A673 (cell line): ENCODE results near the gene VAPB. TPM values are rescaled to one million over a fixed set of nuclear protein-coding genes. Genes with fewer than 3 reads are reported as not detected.

ENCODE experiments used
- BruUV-seq: library from RNA; stranded (reverse); fragments of 400-500 nt; replicated peaks from 2 replicates; lab custom pipeline; 2021; lab: Mats Ljungman, UMichigan
- CTCF ChIA-PET: fragments of 300-600 bp; sonication (Branson Sonifier 250); formaldehyde crosslinking; loops from one replicate; lab custom pipeline; 2022; ENCODE audit warnings: antibody characterized with exemption; lab: Charles Lee
- POLR2A ChIA-PET: fragments of 300-600 bp; sonication (Branson Sonifier 250); formaldehyde crosslinking; loops from one replicate; lab custom pipeline; 2022; ENCODE audit warnings: antibody characterized with exemption; ENCODE audit not compliant: low non-redundant PET; lab: Charles Lee
- DNase-seq: peaks from one replicate; pipeline ENCODE4 v3.0.0-alpha.2; 2015; ENCODE audit warnings: low spot score
- H3K27ac ChIP-seq: fragments of 200-600 bp; sonication (generic); 2 replicates; pipeline ENCODE4 v1.5.1; 2016; ENCODE audit warnings: mixed run types, low read depth, mild to moderate bottlenecking, mixed read lengths, antibody characterized with exemption, low read length; ENCODE audit not compliant: poor library complexity, severe bottlenecking
- H3K27me3 ChIP-seq: fragments of 200-600 bp; sonication (generic); replicated peaks from 2 replicates; pipeline ENCODE4 v1.6.1; 2017; ENCODE audit warnings: mixed run types, low read depth, mild to moderate bottlenecking, mixed read lengths, antibody characterized with exemption, low read length; ENCODE audit not compliant: insufficient read depth, poor library complexity
- H3K36me3 ChIP-seq: fragments of 200-600 bp; sonication (generic); 2 replicates; pipeline ENCODE4 v1.6.1; 2016; ENCODE audit warnings: mixed run types, mild to moderate bottlenecking, mixed read lengths, antibody characterized with exemption, low read length; ENCODE audit not compliant: insufficient read depth, poor library complexity, severe bottlenecking
- H3K4me1 ChIP-seq: fragments of 200-600 bp; sonication (generic); 2 replicates; pipeline ENCODE4 v1.6.1; 2017; ENCODE audit warnings: mixed run types, mild to moderate bottlenecking, mixed read lengths, antibody characterized with exemption, low read length; ENCODE audit not compliant: insufficient read depth, poor library complexity, severe bottlenecking
- H3K4me3 ChIP-seq: fragments of 200-600 bp; sonication (generic); 2 replicates; pipeline ENCODE4 v1.5.1; 2016; ENCODE audit warnings: low read depth, mixed run types, mild to moderate bottlenecking, mixed read lengths, low read length; ENCODE audit not compliant: poor library complexity, severe bottlenecking
- H3K9me3 ChIP-seq: fragments of 200-600 bp; sonication (generic); 2 replicates; pipeline ENCODE4 v1.6.1; 2016; ENCODE audit warnings: mixed run types, low read depth, mild to moderate bottlenecking, mixed read lengths, antibody characterized with exemption, low read length; ENCODE audit not compliant: poor library complexity, severe bottlenecking
- EZH2 ChIP-seq: fragments of 200-600 bp; sonication (generic); IDR thresholded peaks from 2 replicates; pipeline ENCODE4 v1.6.1; 2017; ENCODE audit warnings: borderline replicate concordance, low read depth, mild to moderate bottlenecking, mixed read lengths, antibody characterized with exemption, low read length; ENCODE audit not compliant: poor library complexity, severe bottlenecking
- intact Hi-C: fragments of 100-400 bp; cut with micrococcal nuclease; formaldehyde crosslinking; loops from one replicate; pipeline ENCODE4 v1.10.0; 2022; ENCODE audit not compliant: unreplicated experiment
- total RNA-seq: library from RNA; stranded (reverse); gene quantifications from 2 replicates; pipeline ENCODE4 v1.2.3, GENCODE V29; 2021
- TF ChIP-seq, protein P1 (sequence below): fragments of 300-800, 200-600 bp; sonication (generic); conservative IDR thresholded peaks from 2 replicates; pipeline ENCODE4 v1.5.1; 2017; ENCODE audit warnings: low read depth, mild to moderate bottlenecking, antibody characterized with exemption, low read length, moderate library complexity, mixed read lengths

VAPB gene
- total RNA-seq, 1 experiment from 2014 or later, result 60.9 TPM

DNA sequence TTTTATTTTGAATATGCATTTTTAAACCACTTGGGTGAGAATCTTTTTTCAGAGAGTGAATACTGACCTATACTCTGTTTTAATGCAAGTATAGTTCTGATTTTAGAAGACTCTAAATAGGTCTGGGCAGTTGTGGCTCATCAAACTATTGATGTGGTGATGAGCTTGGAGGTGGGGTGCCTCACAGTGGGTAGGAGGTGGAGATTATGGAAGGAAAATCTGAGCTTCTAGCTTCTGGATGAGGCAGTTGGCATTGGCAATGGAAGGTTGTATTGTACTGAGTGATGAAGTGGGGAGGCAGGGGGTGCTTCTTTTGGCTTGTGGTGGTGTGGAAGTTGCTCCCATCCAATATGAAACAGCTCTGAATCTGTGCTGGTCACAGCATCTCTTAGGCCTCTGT, 52.7 kb downstream of the VAPB start:
- H3K4me3 ChIP-seq, result no peak overlapping the region
- no peak for TF ChIP-seq EZH2
- TF ChIP-seq, protein P1, sequence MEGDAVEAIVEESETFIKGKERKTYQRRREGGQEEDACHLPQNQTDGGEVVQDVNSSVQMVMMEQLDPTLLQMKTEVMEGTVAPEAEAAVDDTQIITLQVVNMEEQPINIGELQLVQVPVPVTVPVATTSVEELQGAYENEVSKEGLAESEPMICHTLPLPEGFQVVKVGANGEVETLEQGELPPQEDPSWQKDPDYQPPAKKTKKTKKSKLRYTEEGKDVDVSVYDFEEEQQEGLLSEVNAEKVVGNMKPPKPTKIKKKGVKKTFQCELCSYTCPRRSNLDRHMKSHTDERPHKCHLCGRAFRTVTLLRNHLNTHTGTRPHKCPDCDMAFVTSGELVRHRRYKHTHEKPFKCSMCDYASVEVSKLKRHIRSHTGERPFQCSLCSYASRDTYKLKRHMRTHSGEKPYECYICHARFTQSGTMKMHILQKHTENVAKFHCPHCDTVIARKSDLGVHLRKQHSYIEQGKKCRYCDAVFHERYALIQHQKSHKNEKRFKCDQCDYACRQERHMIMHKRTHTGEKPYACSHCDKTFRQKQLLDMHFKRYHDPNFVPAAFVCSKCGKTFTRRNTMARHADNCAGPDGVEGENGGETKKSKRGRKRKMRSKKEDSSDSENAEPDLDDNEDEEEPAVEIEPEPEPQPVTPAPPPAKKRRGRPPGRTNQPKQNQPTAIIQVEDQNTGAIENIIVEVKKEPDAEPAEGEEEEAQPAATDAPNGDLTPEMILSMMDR, result no peak
- POLR2A ChIA-PET, result no interaction called here
- no peak overlapping the region for H3K27ac ChIP-seq
- H3K4me1 ChIP-seq, result peaks cover 14% of the 10 kb centered on the region
- H3K9me3 ChIP-seq, result no peaks in the 10 kb centered on the region
- no TSS peak for BruUV-seq
- intact Hi-C loops, result loop anchor here (10.0 kb wide), 1 partner anchor 117 kb away; no protein-coding TSS in a partner anchor
- CTCF ChIA-PET, result no interaction called here
- DNase-seq, result no peak
- H3K36me3 ChIP-seq, result peaks cover 23% of the 10 kb centered on the region
- no peaks in the 10 kb centered on the region for H3K27me3 ChIP-seq

DNA sequence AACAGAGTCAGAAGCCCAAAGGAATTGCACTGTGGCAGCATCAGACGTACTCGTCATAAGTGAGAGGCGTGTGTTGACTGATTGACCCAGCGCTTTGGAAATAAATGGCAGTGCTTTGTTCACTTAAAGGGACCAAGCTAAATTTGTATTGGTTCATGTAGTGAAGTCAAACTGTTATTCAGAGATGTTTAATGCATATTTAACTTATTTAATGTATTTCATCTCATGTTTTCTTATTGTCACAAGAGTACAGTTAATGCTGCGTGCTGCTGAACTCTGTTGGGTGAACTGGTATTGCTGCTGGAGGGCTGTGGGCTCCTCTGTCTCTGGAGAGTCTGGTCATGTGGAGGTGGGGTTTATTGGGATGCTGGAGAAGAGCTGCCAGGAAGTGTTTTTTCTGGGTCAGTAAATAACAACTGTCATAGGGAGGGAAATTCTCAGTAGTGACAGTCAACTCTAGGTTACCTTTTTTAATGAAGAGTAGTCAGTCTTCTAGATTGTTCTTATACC, 55.8 kb downstream of the VAPB start:
- Histone ChIP-seq H3K27me3 (no peaks in the 10 kb centered on the region), H3K4me3 (no peak overlapping the region), H3K9me3 (no peaks in the 10 kb centered on the region), H3K36me3 (peaks cover 23% of the 10 kb centered on the region), H3K4me1 (no peaks in the 10 kb centered on the region), H3K27ac (no peak overlapping the region)
- CTCF ChIA-PET, result no interaction called here
- intact Hi-C loops, result loop anchor here (10.0 kb wide), 1 partner anchor 120 kb away; no protein-coding TSS in a partner anchor
- no peak for DNase-seq
- BruUV-seq, result no TSS peak
- POLR2A ChIA-PET, result no interaction called here
- TF ChIP-seq, protein P1, result no peak
- no peak for TF ChIP-seq EZH2

DNA sequence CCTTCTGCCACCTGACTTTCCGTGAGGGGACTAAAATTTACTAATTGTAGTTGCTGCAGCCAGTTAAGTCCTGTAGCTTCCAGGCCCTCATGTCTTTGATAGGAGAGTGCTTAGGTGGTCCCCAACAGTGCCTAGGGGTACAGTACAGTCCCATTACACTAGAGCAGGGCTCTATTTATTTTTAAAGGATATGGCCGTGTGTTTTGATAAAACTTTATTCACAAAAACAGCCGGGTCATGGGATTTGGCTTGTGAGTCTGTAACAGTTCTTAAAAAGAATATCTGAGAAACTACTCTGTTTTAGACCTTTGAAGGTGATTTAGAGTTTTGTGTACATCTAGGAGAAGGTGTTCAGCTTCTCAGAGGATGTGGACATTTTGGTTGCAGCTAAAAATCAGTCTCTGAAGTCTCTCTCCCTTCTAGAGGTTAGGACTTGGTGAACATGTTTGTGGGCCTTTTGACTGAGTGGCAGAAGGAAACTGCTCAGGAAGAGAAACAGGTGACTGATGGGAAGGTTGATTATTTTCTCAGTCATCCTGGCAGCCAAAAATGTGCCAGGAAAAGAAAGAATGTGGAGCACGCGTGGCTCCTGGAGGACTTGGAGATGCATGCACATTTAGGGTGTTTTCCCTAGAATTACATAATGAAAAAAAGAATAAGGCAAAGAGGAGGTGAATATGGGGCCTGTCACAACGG, 57.4 kb downstream of the VAPB start:
- no peaks in the 10 kb centered on the region for H3K4me1 ChIP-seq
- peaks cover 23% of the 10 kb centered on the region for H3K36me3 ChIP-seq
- H3K27me3 ChIP-seq, result no peaks in the 10 kb centered on the region
- intact Hi-C loops, result loop anchor here (2.0 to 10.0 kb wide), 2 partner anchors 122 to 210 kb away; no protein-coding TSS in a partner anchor
- no peak for TF ChIP-seq EZH2
- TF ChIP-seq, protein P1, result no peak
- H3K4me3 ChIP-seq, result no peak overlapping the region
- BruUV-seq, result no TSS peak
- DNase-seq, result no peak
- ChIA-PET CTCF (interaction anchor here (1.1 kb wide), 1 partner anchor 11 kb away, joined by 3 read pairs; no protein-coding TSS in a partner anchor), POLR2A (no interaction called here)
- H3K27ac ChIP-seq, result no peak overlapping the region
- no peaks in the 10 kb centered on the region for H3K9me3 ChIP-seq
